IMR-90 (cell line): ENCODE results near the gene CAND1. TPM values are rescaled to one million over a fixed set of nuclear protein-coding genes. Genes with fewer than 3 reads are reported as not detected.

Experiments used
- ATAC-seq: fragments of 200-7000 bp; cut with Tn5 transposase; 2 replicates; pipeline ENCODE4 v1.9.1; 2020; ENCODE audit warnings: low read depth, mild to moderate bottlenecking, moderate library complexity
- BruUV-seq: library from RNA; stranded (reverse); fragments of 400-500 nt; replicated peaks from 2 replicates; lab custom pipeline; 2021; lab: Mats Ljungman, UMichigan
- CTCF ChIA-PET: fragments of 300-600 bp; formaldehyde crosslinking; extraction: SDS; loops from one replicate; lab custom pipeline; 2021; ENCODE audit warnings: antibody characterized with exemption; lab: Yijun Ruan, JAX
- POLR2A ChIA-PET: fragments of 300-600 bp; sonication (Branson Sonifier 250); formaldehyde crosslinking; loops from one replicate; lab custom pipeline; 2022; ENCODE audit warnings: antibody characterized with exemption; ENCODE audit not compliant: unreplicated experiment; lab: Charles Lee
- DNase-seq: peaks from one replicate; pipeline ENCODE4 v3.0.0; 2013
- H2AFZ ChIP-seq: replicated peaks from 2 replicates; pipeline ENCODE3; 2013; ENCODE audit warnings: low read length, mild to moderate bottlenecking; ENCODE audit not compliant: poor library complexity
- H2AK5ac ChIP-seq: 2 replicates; pipeline ENCODE4 v1.6.1; 2013; ENCODE audit warnings: low read depth, low read length, inconsistent platforms
- H2AK9ac ChIP-seq: replicated peaks from 2 replicates; pipeline ENCODE3; 2013; ENCODE audit warnings: mild to moderate bottlenecking, low read depth, low read length, moderate library complexity; ENCODE audit not compliant: poor library complexity
- H2BK120ac ChIP-seq: 2 replicates; pipeline ENCODE4 v1.6.1; 2013; ENCODE audit warnings: low read depth, low read length, inconsistent platforms
- H2BK15ac ChIP-seq: 3 replicates; pipeline ENCODE4 v1.6.1; 2013; ENCODE audit warnings: low read depth, low read length, inconsistent platforms
- H2BK20ac ChIP-seq: 2 replicates; pipeline ENCODE4 v1.6.1; 2013; ENCODE audit warnings: low read depth, mild to moderate bottlenecking, inconsistent platforms, low read length, moderate library complexity
- H2BK5ac ChIP-seq: 2 replicates; pipeline ENCODE4 v1.6.1; 2013; ENCODE audit warnings: mild to moderate bottlenecking, low read depth, low read length, inconsistent platforms; ENCODE audit not compliant: poor library complexity, severe bottlenecking
- H3K14ac ChIP-seq: replicated peaks from 2 replicates; pipeline ENCODE4 v1.6.1; 2013; ENCODE audit warnings: low read depth, low read length, inconsistent platforms
- H3K18ac ChIP-seq: 2 replicates; pipeline ENCODE4 v1.6.1; 2013; ENCODE audit warnings: low read depth, low read length, control low read depth
- H3K23ac ChIP-seq: 2 replicates; pipeline ENCODE4 v1.6.1; 2013; ENCODE audit warnings: low read depth, low read length, inconsistent platforms
- H3K27ac ChIP-seq: 2 replicates; pipeline ENCODE4 v1.5.1; 2013; ENCODE audit warnings: mild to moderate bottlenecking, control low read depth, low read length; ENCODE audit not compliant: insufficient read depth
- H3K27me3 ChIP-seq: 2 replicates; pipeline ENCODE4 v1.6.1; 2013; ENCODE audit warnings: low read length; ENCODE audit not compliant: control insufficient read depth, insufficient read depth
- H3K36me3 ChIP-seq: 2 replicates; pipeline ENCODE4 v1.6.1; 2013; ENCODE audit warnings: low read length, mixed read lengths; ENCODE audit not compliant: control insufficient read depth, insufficient read depth
- H3K4ac ChIP-seq: 2 replicates; pipeline ENCODE4 v1.6.1; 2013; ENCODE audit warnings: low read depth, low read length, inconsistent platforms
- H3K4me1 ChIP-seq: 2 replicates; pipeline ENCODE4 v1.6.1; 2013; ENCODE audit warnings: low read length, mixed read lengths; ENCODE audit not compliant: control insufficient read depth, insufficient read depth
- H3K4me2 ChIP-seq: 2 replicates; pipeline ENCODE4 v1.6.1; 2013; ENCODE audit warnings: low read depth, mild to moderate bottlenecking, control low read depth, low read length, moderate library complexity
- H3K4me3 ChIP-seq: 2 replicates; pipeline ENCODE4 v1.5.1; 2013; ENCODE audit warnings: low read depth, mild to moderate bottlenecking, control low read depth, low read length, moderate library complexity; ENCODE audit not compliant: insufficient read depth
- H3K56ac ChIP-seq: 2 replicates; pipeline ENCODE4 v1.6.1; 2013; ENCODE audit warnings: low read length, inconsistent platforms; ENCODE audit not compliant: insufficient read depth; ENCODE audit errors: extremely low read depth
- H3K79me1 ChIP-seq, 2 experiments: 2 replicates each; pipeline ENCODE4 v1.6.1; 2013; ENCODE audit warnings: low read length in 2 of 2, inconsistent platforms in 1 of 2, low read depth in 1 of 2
- H3K9ac ChIP-seq: 2 replicates; pipeline ENCODE4 v1.6.1; 2013; ENCODE audit warnings: low read depth, low read length, control low read depth
- H3K9me1 ChIP-seq: 2 replicates; pipeline ENCODE4 v1.6.1; 2013; ENCODE audit warnings: low read length, inconsistent platforms; ENCODE audit not compliant: insufficient read depth
- H3K9me3 ChIP-seq: 2 replicates; pipeline ENCODE4 v1.6.1; 2013; ENCODE audit warnings: low read length; ENCODE audit not compliant: control insufficient read depth, insufficient read depth
- H4K20me1 ChIP-seq: 2 replicates; pipeline ENCODE4 v1.6.1; 2013; ENCODE audit warnings: low read length, inconsistent platforms; ENCODE audit not compliant: insufficient read depth
- H4K5ac ChIP-seq: 2 replicates; pipeline ENCODE4 v1.6.1; 2013; ENCODE audit warnings: mild to moderate bottlenecking, low read depth, low read length, control low read depth
- H4K8ac ChIP-seq, 2 experiments: 2 replicates each; pipeline ENCODE4 v1.6.1; 2013; ENCODE audit warnings: low read depth in 2 of 2, low read length in 2 of 2, control low read depth in 1 of 2, inconsistent platforms in 1 of 2
- H4K91ac ChIP-seq: 2 replicates; pipeline ENCODE4 v1.6.1; 2013; ENCODE audit warnings: low read depth, low read length, inconsistent platforms; ENCODE audit not compliant: insufficient read depth
- CEBPB ChIP-seq: IDR thresholded peaks from 2 replicates; pipeline ENCODE4 v1.6.1; 2012; ENCODE audit warnings: low read depth, low read length, improper control_type of control experiment
- CTCF ChIP-seq: conservative IDR thresholded peaks from 2 replicates; pipeline ENCODE4 v1.5.1; 2012; ENCODE audit warnings: mild to moderate bottlenecking, low read depth, low read length, improper control_type of control experiment
- FOS ChIP-seq: fragments of 150-350 bp; IDR thresholded peaks from 2 replicates; pipeline ENCODE4 v1.6.1; 2016; ENCODE audit warnings: low read depth, low read length
- MAFK ChIP-seq: IDR thresholded peaks from 2 replicates; pipeline ENCODE4 v1.6.1; 2012; ENCODE audit warnings: low read depth, low read length, improper control_type of control experiment
- MAZ ChIP-seq: IDR thresholded peaks from 2 replicates; pipeline ENCODE4 v1.6.1; 2012; ENCODE audit warnings: low read depth, mild to moderate bottlenecking, low read length, improper control_type of control experiment, moderate library complexity, borderline replicate concordance
- MXI1 ChIP-seq: IDR thresholded peaks from 2 replicates; pipeline ENCODE4 v1.6.1; 2012; ENCODE audit warnings: low read depth, mild to moderate bottlenecking, low read length, moderate library complexity, borderline replicate concordance
- POLR2A ChIP-seq: IDR thresholded peaks from 2 replicates; pipeline ENCODE4 v1.6.1; 2012; ENCODE audit warnings: mild to moderate bottlenecking, low read depth, low read length
- RAD21 ChIP-seq: IDR thresholded peaks from 2 replicates; pipeline ENCODE4 v1.6.1; 2012; ENCODE audit warnings: low read length, improper control_type of control experiment
- RCOR1 ChIP-seq: IDR thresholded peaks from 2 replicates; pipeline ENCODE4 v1.6.1; 2012; ENCODE audit warnings: mild to moderate bottlenecking, low read length, improper control_type of control experiment; ENCODE audit not compliant: insufficient replicate concordance
- RFX5 ChIP-seq: IDR thresholded peaks from 2 replicates; pipeline ENCODE4 v1.8.0; 2012; ENCODE audit warnings: low read depth, mild to moderate bottlenecking, low read length, moderate library complexity
- SMC3 ChIP-seq: fragments of 150-350 bp; IDR thresholded peaks from 2 replicates; pipeline ENCODE4 v1.6.1; 2016; ENCODE audit warnings: low read depth, mild to moderate bottlenecking, antibody characterized with exemption, low read length, moderate library complexity
- WGBS, 2 experiments: methylation state at CpG; one replicate each; pipeline versions ENCODE4 v1.1.5 to v1.1.7; 2013; ENCODE audit warnings: missing lambda C conversion rate in 2 of 2; ENCODE audit not compliant: insufficient read length in 1 of 2; ENCODE audit errors: extremely low coverage in 2 of 2; 5-methylcytosine and 5-hydroxymethylcytosine counted together
- dilution Hi-C: fragments of 300-500 bp; cut with HindIII; formaldehyde crosslinking; loops from one replicate; pipeline ENCODE4 v1.14.3; 2018; ENCODE audit warnings: low sequenced_read_pairs; ENCODE audit not compliant: unreplicated experiment
- in situ Hi-C: fragments of 300-500 bp; cut with MboI; formaldehyde crosslinking; loops from 3 replicates; pipeline ENCODE4 v1.14.3; 2019; ENCODE audit warnings: low sequenced_read_pairs, inconsistent platforms, mixed read lengths
- intact Hi-C: fragments of 100-400 bp; cut with micrococcal nuclease; formaldehyde crosslinking; loops from 2 replicates; pipeline ENCODE4 v1.10.0; 2022
- polyA plus RNA-seq, 3 experiments: library from polyadenylated mRNA; depleted of rRNA; stranded (reverse); fragments of >200 nt; gene quantifications; 2 replicates each; pipeline ENCODE4 v1.2.3, GENCODE V29; 2012; ENCODE audit warnings: low replicate concordance in 1 of 3
- total RNA-seq: library from RNA; depleted of rRNA; stranded (reverse); fragments of >200 nt; gene quantifications from 2 replicates; pipeline ENCODE4 v1.2.3, GENCODE V29; 2012

Gene CAND1
- total and polyA plus RNA-seq, 2 of the 4 experiments (the other 2 are of a cell fraction): 42.6 to 91.4 TPM

- H3K14ac ChIP-seq: no peak overlapping the region
- no peak overlapping the region for H3K27ac ChIP-seq
- H4K20me1 ChIP-seq: peaks cover 8% of the 10 kb centered on the region
- H3K4me1 ChIP-seq: no peaks in the 10 kb centered on the region
- CTCF ChIA-PET: no interaction called here
- no peak overlapping the region for H2AK9ac ChIP-seq
- dilution Hi-C loops: no loop called here
- no peak overlapping the region for H3K9ac ChIP-seq
- no peaks in the 10 kb centered on the region for H3K9me3 ChIP-seq
- DNase-seq (no peak), ATAC-seq (no peak)
- TF ChIP-seq RFX5 (no peak), MXI1 (no peak), CEBPB (no peak), RCOR1 (no peak), RAD21 (no peak), MAZ (no peak), POLR2A (no peak), FOS (no peak), MAFK (no peak), CTCF (no peak), SMC3 (no peak)
- POLR2A ChIA-PET: interaction anchor here (0.6 kb wide), 1 partner anchor 141 kb away, joined by 3 read pairs; no protein-coding TSS in a partner anchor
- H4K8ac ChIP-seq: no peak overlapping the region
- no peak overlapping the region for H2BK5ac ChIP-seq
- peaks cover 0 to 29% of the 10 kb centered on the region in 2 experiments; a peak in 3 of 4 replicates for H3K79me1 ChIP-seq
- no peak overlapping the region for H3K18ac ChIP-seq
- no peak overlapping the region for H3K56ac ChIP-seq
- no CpG with 5 or more reads among the region's 2 CpGs for WGBS, 2 experiments
- no peak overlapping the region for H2AK5ac ChIP-seq
- no peaks in the 10 kb centered on the region for H3K27me3 ChIP-seq
- in situ Hi-C loops: no loop called here
- peaks cover 21% of the 10 kb centered on the region for H3K36me3 ChIP-seq
- H3K4me2 ChIP-seq: no peak overlapping the region
- H4K91ac ChIP-seq: no peak overlapping the region
- H3K4me3 ChIP-seq: no peak overlapping the region
- no peak overlapping the region for H2BK120ac ChIP-seq
- intact Hi-C loops: no loop called here
- no peaks in the 10 kb centered on the region for H3K9me1 ChIP-seq
- H2BK20ac ChIP-seq: no peak overlapping the region
- no TSS peak for BruUV-seq
- no peak overlapping the region for H2AFZ ChIP-seq
- H3K4ac ChIP-seq: no peak overlapping the region
- no peak overlapping the region for H3K23ac ChIP-seq
- no peak overlapping the region for H4K5ac ChIP-seq
- no peak overlapping the region for H2BK15ac ChIP-seq
Observed at GRCh38 chr12:67299526-67299925, 30.4 kb downstream of the CAND1 start.
